GM12878 (cell line): ENCODE measurements around the gene OR7A5. TPM values are rescaled to one million over a fixed set of nuclear protein-coding genes. Genes with fewer than 3 reads are reported as not detected.

Source experiments
- ATAC-seq: fragments of 200-7000 bp; cut with Tn5 transposase; 3 replicates; pipeline ENCODE4 v1.9.1; 2020; ENCODE audit warnings: mild to moderate bottlenecking, moderate library complexity
- BruUV-seq: library from RNA; stranded (reverse); fragments of 400-500 nt; replicated peaks from 2 replicates; lab custom pipeline; 2021; lab: Mats Ljungman, UMichigan
- CTCF ChIA-PET: fragments of 300-600 bp; sonication (Branson Sonifier 250); formaldehyde crosslinking; extraction: SDS; loops from one replicate; lab custom pipeline; 2021; ENCODE audit warnings: inconsistent platforms; lab: Yijun Ruan, JAX
- POLR2A ChIA-PET: fragments of 350-600 bp; formaldehyde crosslinking; extraction: SDS; loops from one replicate; lab custom pipeline; 2021; ENCODE audit warnings: inconsistent platforms; lab: Charles Lee
- RAD21 ChIA-PET: fragments of 300-600 bp; sonication (Branson Sonifier 250); formaldehyde crosslinking; loops from one replicate; lab custom pipeline; 2023; ENCODE audit warnings: antibody characterized with exemption; ENCODE audit not compliant: unreplicated experiment; lab: Charles Lee
- SMC1A ChIA-PET: fragments of 300-600 bp; sonication (Branson Sonifier 250); formaldehyde crosslinking; loops from one replicate; lab custom pipeline; 2023; ENCODE audit not compliant: unreplicated experiment, uncharacterized antibody; lab: Charles Lee
- DNase-seq: peaks from one replicate; pipeline ENCODE4 v3.0.0-alpha.2; 2011; ENCODE audit warnings: low read depth, low spot score
- FAIRE-seq: peaks from 3 replicates; lab custom pipeline; 2011; peaks lifted over from hg19 to GRCh38; lab: Jason Lieb, UNC
- H2AFZ ChIP-seq: 2 replicates; pipeline ENCODE4 v1.6.0; 2011; ENCODE audit warnings: low read depth, low read length, control low read depth; ENCODE audit not compliant: control insufficient read depth
- H3K27ac ChIP-seq: 2 replicates; pipeline ENCODE4 v1.5.1; 2011; ENCODE audit warnings: control low read depth; ENCODE audit not compliant: control insufficient read depth, insufficient read depth
- H3K27me3 ChIP-seq, 2 experiments: replicated peaks in 1 of 2; 2 replicates each; pipeline versions ENCODE4 v1.6.0 to v1.6.1; 2011; ENCODE audit warnings: low read length in 1 of 2; ENCODE audit not compliant: control insufficient read depth in 2 of 2, insufficient read depth in 2 of 2
- H3K36me3 ChIP-seq, 2 experiments: 2 replicates each; pipeline ENCODE4 v1.5.1; 2011; ENCODE audit warnings: low read length in 1 of 2; ENCODE audit not compliant: control insufficient read depth in 2 of 2, insufficient read depth in 2 of 2
- H3K4me1 ChIP-seq: 2 replicates; pipeline ENCODE4 v1.6.1; 2011; ENCODE audit warnings: mild to moderate bottlenecking, low read length, moderate library complexity, mixed read lengths; ENCODE audit not compliant: control insufficient read depth, insufficient read depth
- H3K4me2 ChIP-seq: 2 replicates; pipeline ENCODE4 v1.6.0; 2011; ENCODE audit warnings: control low read depth; ENCODE audit not compliant: control insufficient read depth, insufficient read depth
- H3K4me3 ChIP-seq: fragments of 200-600 bp; sonication (generic); 2 replicates; pipeline ENCODE4 v1.5.1; 2016
- H3K79me2 ChIP-seq: 2 replicates; pipeline ENCODE4 v1.6.0; 2011; ENCODE audit warnings: low read length; ENCODE audit not compliant: control insufficient read depth, insufficient read depth
- H3K9ac ChIP-seq: 2 replicates; pipeline ENCODE4 v1.8.0; 2011; ENCODE audit warnings: low read length, control low read depth, mixed read lengths; ENCODE audit not compliant: control insufficient read depth, insufficient read depth
- H3K9me3 ChIP-seq: replicated peaks from 3 replicates; pipeline ENCODE4 v1.5.1; 2011; ENCODE audit warnings: mild to moderate bottlenecking, low read length; ENCODE audit not compliant: control insufficient read depth, insufficient read depth
- H4K20me1 ChIP-seq: 2 replicates; pipeline ENCODE4 v1.6.0; 2011; ENCODE audit not compliant: control insufficient read depth, insufficient read depth
- ATF7 ChIP-seq: fragments of 450-650 bp; IDR thresholded peaks from 2 replicates; pipeline ENCODE4 v1.6.1; 2016; ENCODE audit warnings: low read depth, mild to moderate bottlenecking
- BHLHE40 ChIP-seq, 2 experiments: fragments of 450-650 bp in 1 of 2; IDR thresholded peaks; 2 replicates each; pipeline ENCODE4 v1.6.1; 2011 to 2017; ENCODE audit warnings: low read depth in 2 of 2, borderline replicate concordance in 1 of 2, improper control_type of control experiment in 1 of 2, low read length in 1 of 2, mild to moderate bottlenecking in 1 of 2
- DPF2 ChIP-seq: fragments of 450-650 bp; IDR thresholded peaks from 2 replicates; pipeline ENCODE4 v1.6.1; 2017; ENCODE audit warnings: mild to moderate bottlenecking
- GABPA ChIP-seq: IDR thresholded peaks from 2 replicates; pipeline ENCODE4 v1.6.1; 2014; ENCODE audit warnings: antibody characterized with exemption, low read depth, mild to moderate bottlenecking, inconsistent platforms
- RAD51 ChIP-seq: fragments of 450-650 bp; IDR thresholded peaks from 2 replicates; pipeline ENCODE4 v1.6.1; 2016; ENCODE audit warnings: moderate library complexity, mild to moderate bottlenecking, inconsistent platforms
- STAT3 ChIP-seq: IDR thresholded peaks from 2 replicates; pipeline ENCODE4 v1.6.1; 2011; ENCODE audit warnings: low read depth, low read length, improper control_type of control experiment
- ZNF384 ChIP-seq: IDR thresholded peaks from 2 replicates; pipeline ENCODE4 v1.6.1; 2012; ENCODE audit warnings: low read depth, mild to moderate bottlenecking, low read length, improper control_type of control experiment, borderline replicate concordance
- ZNF687 ChIP-seq: fragments of 450-650 bp; IDR thresholded peaks from 2 replicates; pipeline ENCODE4 v1.6.1; 2017; ENCODE audit warnings: mild to moderate bottlenecking, moderate library complexity
- WGBS: methylation state at CpG from one replicate; pipeline ENCODE4 v1.1.6; 2016; ENCODE audit warnings: low lambda C conversion rate; ENCODE audit not compliant: insufficient replicate concordance, insufficient coverage; ENCODE audit errors: missing lambda C conversion rate; 5-methylcytosine and 5-hydroxymethylcytosine counted together
- in situ Hi-C: fragments of 300-500 bp; cut with MboI; formaldehyde crosslinking; loops from 9 replicates; pipeline ENCODE4 v1.14.3; 2018; ENCODE audit warnings: mixed read lengths
- intact Hi-C: fragments of 100-400 bp; cut with micrococcal nuclease; formaldehyde crosslinking; loops from one replicate; pipeline ENCODE4 v1.14.2; 2022; ENCODE audit not compliant: unreplicated experiment
- polyA plus RNA-seq, 11 experiments: library from polyadenylated mRNA; depleted of rRNA in 4 of 11; unstranded in 6 of 11; stranded (reverse) in 5 of 11; fragments of >200 nt; fragmentation: Nextera tagmentation in 4 of 11; fragmentation: Illumina TruSeq in 1 of 11; extraction: Ambion mirVana in 4 of 11; extraction: Trizol in 1 of 11; gene quantifications; 1 replicate in 1 of 11; 2 replicates in 10 of 11; pipeline versions ENCODE4 v1.2.1 to v1.2.3, GENCODE V29; 2011 to 2016; ENCODE audit warnings: inconsistent platforms in 2 of 11, missing spikeins in 2 of 11, low read depth in 1 of 11
- total RNA-seq, 4 experiments: library from RNA; depleted of rRNA in 3 of 4; stranded (reverse); fragments of >200 nt in 3 of 4; fragmentation: Illumina TruSeq in 1 of 4; extraction: Trizol in 1 of 4; gene quantifications; 2 replicates each; pipeline versions ENCODE4 v1.2.1 to v1.2.3, GENCODE V29; 2013 to 2021

Gene OR7A5
- total and polyA plus RNA-seq, 10 of the 15 experiments (the other 5 are each of a cell fraction or from before 2014, with no cell fraction given) = not detected

DNA sequence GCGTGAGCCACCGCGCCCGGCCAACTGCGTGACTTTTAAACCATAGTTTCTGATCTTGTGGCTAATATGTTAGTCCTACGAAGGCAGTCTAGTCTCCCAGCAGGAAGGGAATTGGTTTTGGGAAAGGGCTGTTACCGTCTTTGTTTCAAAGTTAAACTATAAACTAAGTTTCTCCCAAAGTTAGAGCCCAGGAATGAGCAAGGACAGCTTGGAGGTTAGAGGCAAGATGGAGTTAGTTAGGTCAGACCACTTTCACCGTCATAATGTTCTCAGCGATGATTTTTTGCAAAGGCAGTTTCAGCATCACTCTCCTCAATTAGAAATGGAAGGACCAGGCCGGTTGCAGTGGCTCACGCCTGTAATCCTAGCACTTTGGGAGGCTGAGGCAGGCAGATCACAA lies 39.0 kb downstream of the OR7A5 start:
- no peak overlapping the region for H3K4me2 ChIP-seq
- H3K27me3 ChIP-seq = peaks cover 0 to 2% of the 10 kb centered on the region in 2 experiments; a peak in 1 of 4 replicates
- BruUV-seq = no TSS peak
- no peak for FAIRE-seq
- H3K4me3 ChIP-seq = no peak overlapping the region
- in situ Hi-C loops = no loop called here
- POLR2A ChIA-PET = interaction anchor here (0.6 kb wide), 1 partner anchor 1364 kb away, joined by 3 read pairs; no protein-coding TSS in a partner anchor
- intact Hi-C loops = no loop called here
- RAD21 ChIA-PET = no interaction called here
- SMC1A ChIA-PET = interaction anchor here (1.0 kb wide), 1 partner anchor 73 kb away, joined by 3 read pairs; no protein-coding TSS in a partner anchor
- H4K20me1 ChIP-seq = no peaks in the 10 kb centered on the region
- no peak for ATAC-seq
- H3K4me1 ChIP-seq = no peaks in the 10 kb centered on the region
- H3K9me3 ChIP-seq = no peaks in the 10 kb centered on the region
- H3K9ac ChIP-seq = no peak overlapping the region
- no peak overlapping the region for H3K27ac ChIP-seq
- CTCF ChIA-PET = no interaction called here
- DNase-seq = no peak
- no peak for TF ChIP-seq RAD51
- no peak for TF ChIP-seq STAT3
- no peak for TF ChIP-seq ATF7
- TF ChIP-seq ZNF687 = no peak
- TF ChIP-seq GABPA = no peak
- no peak for TF ChIP-seq ZNF384
- TF ChIP-seq BHLHE40 (IDR thresholded peaks at IDR 0.05; ENCODE audit: borderline replicate concordance in 1 of 2, low read depth in 2 of 2, low read length in 1 of 2) = no peak
- TF ChIP-seq DPF2 = no peak
- WGBS = 65% methylated on average over 11 of the region's 11 CpGs
- H3K79me2 ChIP-seq = no peaks in the 10 kb centered on the region
- H3K36me3 ChIP-seq = no peaks in the 10 kb centered on the region
- H2AFZ ChIP-seq = no peak overlapping the region
